Skeletal muscle cell (primary cell): Measurements from ENCODE around the gene CPNE4.
A peak's percentile ranks its signal among the peaks of the same experiment; 100 is the strongest.

Source experiments
- DNase-seq: peaks from one replicate; pipeline ENCODE4 v3.0.0-alpha.2; 2010; ENCODE audit warnings: low read depth
- H3K4me3 ChIP-seq: 2 replicates; pipeline ENCODE4 v1.5.1; 2011; ENCODE audit warnings: low read depth, mild to moderate bottlenecking, control low read depth, low read length, moderate library complexity

Gene CPNE4

GRCh38 chr3:132020058-132020457, 14.8 kb downstream of the CPNE4 start:
- H3K4me3 ChIP-seq: no peak overlapping the region
- no peak for DNase-seq

GRCh38 chr3:132017137-132017536, 17.7 kb downstream of the CPNE4 start:
- no peak overlapping the region for H3K4me3 ChIP-seq
- no peak for DNase-seq

- DNase-seq: no peak
- no peak overlapping the region for H3K4me3 ChIP-seq
Measured at GRCh38 chr3:132016061-132017041, 18.5 kb downstream of the CPNE4 start.

GRCh38 chr3:132014105-132014504, 20.7 kb downstream of the CPNE4 start:
- DNase-seq: no peak
- H3K4me3 ChIP-seq: no peak overlapping the region

- H3K4me3 ChIP-seq: no peak overlapping the region
- no peak for DNase-seq
Measured at GRCh38 chr3:132009241-132009640, 25.6 kb downstream of the CPNE4 start.

- DNase-seq: no peak
Measured at GRCh38 chr3:132008837-132009236, 26.0 kb downstream of the CPNE4 start.

GRCh38 chr3:132007617-132008016, 27.2 kb downstream of the CPNE4 start:
- H3K4me3 ChIP-seq: no peak overlapping the region
- no peak for DNase-seq

More at GRCh38 chr3:132008837-132009236, 26.0 kb downstream of the CPNE4 start:
- H3K4me3 ChIP-seq: no peak overlapping the region

GRCh38 chr3:132006605-132007204, 28.1 kb downstream of the CPNE4 start:
- DNase-seq: peak; percentile 13

GRCh38 chr3:132004571-132004970, 30.2 kb downstream of the CPNE4 start:
- H3K4me3 ChIP-seq: no peak overlapping the region
- peak; percentile 60 for DNase-seq

More at GRCh38 chr3:132006605-132007204, 28.1 kb downstream of the CPNE4 start:
- H3K4me3 ChIP-seq: no peak overlapping the region

- H3K4me3 ChIP-seq: no peak overlapping the region
- no peak for DNase-seq
Measured at GRCh38 chr3:132003685-132004084, 31.1 kb downstream of the CPNE4 start.

- DNase-seq: no peak
- no peak overlapping the region for H3K4me3 ChIP-seq
Measured at GRCh38 chr3:132001999-132002398, 32.8 kb downstream of the CPNE4 start.

- no peak for DNase-seq
- no peak overlapping the region for H3K4me3 ChIP-seq
Measured at GRCh38 chr3:132001036-132001435, 33.8 kb downstream of the CPNE4 start.

- H3K4me3 ChIP-seq: no peak overlapping the region
- no peak for DNase-seq
Measured at GRCh38 chr3:131998027-131998426, 36.8 kb downstream of the CPNE4 start.

GRCh38 chr3:131995891-131996290, 38.9 kb downstream of the CPNE4 start:
- no peak overlapping the region for H3K4me3 ChIP-seq
- no peak for DNase-seq

- no peak overlapping the region for H3K4me3 ChIP-seq
- no peak for DNase-seq
Measured at GRCh38 chr3:131989318-131989717, 45.5 kb downstream of the CPNE4 start.

GRCh38 chr3:131988209-131988608, 46.6 kb downstream of the CPNE4 start:
- no peak for DNase-seq
- no peak overlapping the region for H3K4me3 ChIP-seq

- H3K4me3 ChIP-seq: no peak overlapping the region
- DNase-seq: no peak
Measured at GRCh38 chr3:131983689-131984088, 51.1 kb downstream of the CPNE4 start.

GRCh38 chr3:131981323-131981722, 53.5 kb downstream of the CPNE4 start:
- no peak for DNase-seq
- H3K4me3 ChIP-seq: no peak overlapping the region

GRCh38 chr3:131976448-131976847, 58.4 kb downstream of the CPNE4 start:
- DNase-seq: no peak
- H3K4me3 ChIP-seq: no peak overlapping the region

- no peak overlapping the region for H3K4me3 ChIP-seq
- DNase-seq: no peak
Measured at GRCh38 chr3:131975047-131975446, 59.8 kb downstream of the CPNE4 start.

GRCh38 chr3:131973731-131974130, 61.1 kb downstream of the CPNE4 start:
- no peak overlapping the region for H3K4me3 ChIP-seq
- no peak for DNase-seq
